OCI-LY1 (cell line): ENCODE measurements around the gene PTPMT1.

Experiments
- H2AFZ ChIP-seq: fragments of 200-600 bp; sonication (generic), shearing (Covaris generic); 2 replicates; pipeline ENCODE4 v1.6.0; 2014; ENCODE audit warnings: antibody characterized with exemption, mild to moderate bottlenecking, low read length
- H3F3A ChIP-seq: fragments of 200-600 bp; sonication (generic), shearing (Covaris generic); 2 replicates; pipeline ENCODE4 v1.6.0; 2014; ENCODE audit warnings: mild to moderate bottlenecking, antibody characterized with exemption, low read length, moderate library complexity; ENCODE audit not compliant: insufficient read depth
- H3K27ac ChIP-seq: fragments of 200-600 bp; sonication (generic); 2 replicates; pipeline ENCODE4 v1.5.1; 2014; ENCODE audit warnings: low read length, mixed run types, mild to moderate bottlenecking, low read depth; ENCODE audit not compliant: poor library complexity, severe bottlenecking
- H3K27me3 ChIP-seq: fragments of 200-600 bp; sonication (generic); 2 replicates; pipeline ENCODE4 v1.6.0; 2014; ENCODE audit warnings: antibody characterized with exemption, mild to moderate bottlenecking, low read length, moderate library complexity; ENCODE audit not compliant: insufficient read depth
- H3K36me3 ChIP-seq: fragments of 200-600 bp; sonication (generic); 2 replicates; pipeline ENCODE4 v1.6.1; 2014; ENCODE audit warnings: mild to moderate bottlenecking, antibody characterized with exemption, low read length, moderate library complexity, mixed read lengths; ENCODE audit not compliant: insufficient read depth
- H3K4me1 ChIP-seq: fragments of 200-600 bp; sonication (generic); 2 replicates; pipeline ENCODE4 v1.5.1; 2014; ENCODE audit warnings: mild to moderate bottlenecking, low read length, moderate library complexity; ENCODE audit not compliant: insufficient read depth, severe bottlenecking
- H3K4me2 ChIP-seq: fragments of 200-600 bp; sonication (generic), shearing (Covaris generic); 2 replicates; pipeline ENCODE4 v1.6.1; 2014; ENCODE audit warnings: low read length
- H3K4me3 ChIP-seq: fragments of 200-600 bp; sonication (generic); 2 replicates; pipeline ENCODE4 v1.5.1; 2014; ENCODE audit warnings: low read length, low read depth, mild to moderate bottlenecking, mixed read lengths; ENCODE audit not compliant: poor library complexity, severe bottlenecking
- H3K79me2 ChIP-seq: fragments of 200-600 bp; shearing (Covaris generic); 2 replicates; pipeline ENCODE4 v1.6.1; 2016; ENCODE audit warnings: mixed run types, low read length, mixed read lengths; ENCODE audit not compliant: insufficient read depth
- H3K9ac ChIP-seq: fragments of 200-600 bp; sonication (generic), shearing (Covaris generic); 2 replicates; pipeline ENCODE4 v1.6.1; 2014; ENCODE audit warnings: mild to moderate bottlenecking, low read length, mixed read lengths
- H3K9me2 ChIP-seq: fragments of 200-600 bp; sonication (generic), shearing (Covaris generic); 2 replicates; pipeline ENCODE4 v1.6.1; 2014; ENCODE audit warnings: low read depth, mild to moderate bottlenecking, low read length, mixed read lengths
- H3K9me3 ChIP-seq: fragments of 200-600 bp; shearing (Covaris generic); 2 replicates; pipeline ENCODE4 v1.6.1; 2014; ENCODE audit warnings: low read length, mixed read lengths
- H4K20me1 ChIP-seq: fragments of 200-600 bp; sonication (generic), shearing (Covaris generic); 2 replicates; pipeline ENCODE4 v1.6.0; 2016; ENCODE audit warnings: mild to moderate bottlenecking, low read length; ENCODE audit not compliant: insufficient read depth
- CTCF ChIP-seq: fragments of 200-600 bp; sonication (generic), shearing (Covaris generic); IDR thresholded peaks from 2 replicates; pipeline ENCODE4 v1.5.1; 2017; ENCODE audit warnings: mild to moderate bottlenecking, antibody characterized with exemption, low read length, moderate library complexity, mixed read lengths
- EZH2 ChIP-seq: fragments of 200-600 bp; sonication (generic), shearing (Covaris generic); IDR thresholded peaks from 2 replicates; pipeline ENCODE4 v1.8.0; 2017; ENCODE audit warnings: borderline replicate concordance, mixed run types, mild to moderate bottlenecking, antibody characterized with exemption, low read length, moderate library complexity, mixed read lengths

Gene PTPMT1

GRCh38 chr11:47599902-47600301 is 34.5 kb downstream of the PTPMT1 start:
- Histone ChIP-seq H3K4me1 (no peaks in the 10 kb centered on the region), H4K20me1 (no peaks in the 10 kb centered on the region), H2AFZ (no peak overlapping the region), H3K4me2 (no peak overlapping the region), H3K9ac (no peak overlapping the region), H3K79me2 (no peaks in the 10 kb centered on the region), H3K4me3 (no peak overlapping the region), H3K9me3 (no peaks in the 10 kb centered on the region), H3F3A (no peaks in the 10 kb centered on the region), H3K27me3 (peaks cover 5% of the 10 kb centered on the region; the same call in 1 of the 2 replicates), H3K9me2 (no peaks in the 10 kb centered on the region), H3K36me3 (no peaks in the 10 kb centered on the region), H3K27ac (no peak overlapping the region)
- no peak for TF ChIP-seq CTCF
- no peak for TF ChIP-seq EZH2

GRCh38 chr11:47603295-47603694 is 37.9 kb downstream of the PTPMT1 start:
- Histone ChIP-seq H3K4me1 (no peaks in the 10 kb centered on the region), H3K27ac (no peak overlapping the region), H3K9me2 (no peaks in the 10 kb centered on the region), H3K79me2 (no peaks in the 10 kb centered on the region), H2AFZ (no peak overlapping the region), H4K20me1 (no peaks in the 10 kb centered on the region), H3K27me3 (peaks cover 5% of the 10 kb centered on the region; the same call in 1 of the 2 replicates), H3F3A (no peaks in the 10 kb centered on the region), H3K4me2 (no peak overlapping the region), H3K9me3 (no peaks in the 10 kb centered on the region), H3K36me3 (no peaks in the 10 kb centered on the region), H3K9ac (no peak overlapping the region), H3K4me3 (no peak overlapping the region)
- TF ChIP-seq EZH2 = no peak
- no peak for TF ChIP-seq CTCF

GRCh38 chr11:47605921-47606320 is 40.5 kb downstream of the PTPMT1 start:
- no peak overlapping the region for H3K27ac ChIP-seq
- H3K9me2 ChIP-seq = no peaks in the 10 kb centered on the region
- no peaks in the 10 kb centered on the region for H4K20me1 ChIP-seq
- H3K36me3 ChIP-seq = no peaks in the 10 kb centered on the region
- no peak overlapping the region for H3K9ac ChIP-seq
- no peaks in the 10 kb centered on the region for H3K79me2 ChIP-seq
- H3K4me1 ChIP-seq = peaks cover under 1% of the 10 kb centered on the region
- TF ChIP-seq EZH2 = no peak
- TF ChIP-seq CTCF = no peak
- no peak overlapping the region for H3K4me3 ChIP-seq
- H3K27me3 ChIP-seq = peaks cover 5% of the 10 kb centered on the region; the same call in 1 of the 2 replicates
- H3K9me3 ChIP-seq = no peaks in the 10 kb centered on the region
- no peak overlapping the region for H3K4me2 ChIP-seq
- no peak overlapping the region for H2AFZ ChIP-seq
- no peaks in the 10 kb centered on the region for H3F3A ChIP-seq
